MCF 10A (cell line): ENCODE results near the gene DDX31. TPM values are rescaled to one million over a fixed set of nuclear protein-coding genes. Genes with fewer than 3 reads are reported as not detected.

ENCODE experiments used
- BruUV-seq: library from RNA; stranded (reverse); fragments of 400-500 nt; replicated peaks from 2 replicates; lab custom pipeline; 2021; lab: Mats Ljungman, UMichigan
- CTCF ChIA-PET: fragments of 300-600 bp; sonication (Branson Sonifier 250); formaldehyde crosslinking; extraction: SDS; loops from one replicate; lab custom pipeline; 2021; ENCODE audit warnings: antibody characterized with exemption, inconsistent platforms; lab: Yijun Ruan, JAX
- POLR2A ChIA-PET: fragments of 300-600, 350-650 bp; sonication (Branson Sonifier 250); formaldehyde crosslinking; extraction: SDS; loops from one replicate; lab custom pipeline; 2020; ENCODE audit warnings: antibody characterized with exemption, inconsistent platforms; lab: Yijun Ruan, JAX
- DNase-seq: peaks from one replicate; pipeline ENCODE4 v3.0.0-alpha.2; 2018; ENCODE audit not compliant: unreplicated experiment
- H3K27ac Mint-ChIP-seq: one replicate; pipeline ENCODE4 v1.8.0; 2022; ENCODE audit warnings: mild to moderate bottlenecking, low read depth, mixed read lengths; ENCODE audit not compliant: unreplicated experiment
- H3K27me3 Mint-ChIP-seq: one replicate; pipeline ENCODE4 v1.8.0; 2022; ENCODE audit warnings: mixed read lengths; ENCODE audit not compliant: insufficient read depth, unreplicated experiment
- H3K36me3 Mint-ChIP-seq: one replicate; pipeline ENCODE4 v1.8.0; 2022; ENCODE audit warnings: mild to moderate bottlenecking, moderate library complexity, mixed read lengths; ENCODE audit not compliant: insufficient read depth, unreplicated experiment
- H3K4me1 Mint-ChIP-seq: one replicate; pipeline ENCODE4 v1.8.0; 2022; ENCODE audit warnings: mixed read lengths; ENCODE audit not compliant: insufficient read depth, unreplicated experiment
- H3K4me3 Mint-ChIP-seq: one replicate; pipeline ENCODE4 v1.8.0; 2022; ENCODE audit warnings: mild to moderate bottlenecking, moderate library complexity, mixed read lengths; ENCODE audit not compliant: unreplicated experiment
- H3K9me3 Mint-ChIP-seq: one replicate; pipeline ENCODE4 v1.8.0; 2022; ENCODE audit warnings: mixed read lengths; ENCODE audit not compliant: unreplicated experiment
- intact Hi-C: fragments of 100-400 bp; cut with micrococcal nuclease; formaldehyde crosslinking; loops from 2 replicates; pipeline ENCODE4 v1.14.1; 2022
- total RNA-seq: library from RNA; stranded (reverse); gene quantifications from 2 replicates; pipeline ENCODE4 v1.2.3, GENCODE V29; 2022
- TF ChIP-seq, protein P1 (sequence below): fragments of 200-600 bp; IDR thresholded peaks from one replicate; pipeline ENCODE4 v1.8.0; 2022; ENCODE audit warnings: antibody characterized with exemption, mild to moderate bottlenecking; ENCODE audit not compliant: unreplicated experiment

Gene DDX31
- total RNA-seq, 1 experiment from 2014 or later: 28.8 TPM

DNA sequence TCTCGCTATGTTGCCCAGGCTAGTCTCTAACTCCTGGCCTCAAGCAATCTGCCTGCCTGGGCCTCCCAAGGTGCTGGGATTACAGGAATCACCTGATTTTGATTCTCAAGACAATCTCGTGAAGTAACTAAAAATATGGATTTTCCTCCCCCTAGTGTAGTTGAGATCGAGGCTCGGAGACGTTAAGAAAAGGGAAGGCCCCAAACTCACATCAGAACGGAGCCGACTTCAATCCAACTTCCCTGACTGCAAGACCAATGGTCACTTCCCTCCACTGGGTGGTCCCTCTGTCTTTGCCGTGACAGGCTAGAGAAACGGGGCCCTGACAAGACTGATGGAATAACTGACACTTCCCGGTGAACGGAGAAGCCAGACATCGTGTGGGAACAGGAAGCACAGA lies 59.1 kb downstream of the DDX31 start:
- TF ChIP-seq, protein P1, sequence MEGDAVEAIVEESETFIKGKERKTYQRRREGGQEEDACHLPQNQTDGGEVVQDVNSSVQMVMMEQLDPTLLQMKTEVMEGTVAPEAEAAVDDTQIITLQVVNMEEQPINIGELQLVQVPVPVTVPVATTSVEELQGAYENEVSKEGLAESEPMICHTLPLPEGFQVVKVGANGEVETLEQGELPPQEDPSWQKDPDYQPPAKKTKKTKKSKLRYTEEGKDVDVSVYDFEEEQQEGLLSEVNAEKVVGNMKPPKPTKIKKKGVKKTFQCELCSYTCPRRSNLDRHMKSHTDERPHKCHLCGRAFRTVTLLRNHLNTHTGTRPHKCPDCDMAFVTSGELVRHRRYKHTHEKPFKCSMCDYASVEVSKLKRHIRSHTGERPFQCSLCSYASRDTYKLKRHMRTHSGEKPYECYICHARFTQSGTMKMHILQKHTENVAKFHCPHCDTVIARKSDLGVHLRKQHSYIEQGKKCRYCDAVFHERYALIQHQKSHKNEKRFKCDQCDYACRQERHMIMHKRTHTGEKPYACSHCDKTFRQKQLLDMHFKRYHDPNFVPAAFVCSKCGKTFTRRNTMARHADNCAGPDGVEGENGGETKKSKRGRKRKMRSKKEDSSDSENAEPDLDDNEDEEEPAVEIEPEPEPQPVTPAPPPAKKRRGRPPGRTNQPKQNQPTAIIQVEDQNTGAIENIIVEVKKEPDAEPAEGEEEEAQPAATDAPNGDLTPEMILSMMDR: no peak
- intact Hi-C loops: no loop called here
- no peaks in the 10 kb centered on the region for H3K27me3 Mint-ChIP-seq
- H3K36me3 Mint-ChIP-seq: peaks cover 64% of the 10 kb centered on the region
- POLR2A ChIA-PET: interaction anchor here (0.7 kb wide), 1 partner anchor 184 kb away, joined by 3 read pairs; no protein-coding TSS in a partner anchor
- CTCF ChIA-PET: interaction anchor here (0.6 kb wide), 1 partner anchor 372 kb away, joined by 3 read pairs; no protein-coding TSS in a partner anchor
- BruUV-seq: no TSS peak
- no peak for DNase-seq
- H3K4me1 Mint-ChIP-seq: peaks cover 2% of the 10 kb centered on the region
- no peaks in the 10 kb centered on the region for H3K9me3 Mint-ChIP-seq
- H3K27ac Mint-ChIP-seq: no peak overlapping the region
- H3K4me3 Mint-ChIP-seq: no peak overlapping the region

DNA sequence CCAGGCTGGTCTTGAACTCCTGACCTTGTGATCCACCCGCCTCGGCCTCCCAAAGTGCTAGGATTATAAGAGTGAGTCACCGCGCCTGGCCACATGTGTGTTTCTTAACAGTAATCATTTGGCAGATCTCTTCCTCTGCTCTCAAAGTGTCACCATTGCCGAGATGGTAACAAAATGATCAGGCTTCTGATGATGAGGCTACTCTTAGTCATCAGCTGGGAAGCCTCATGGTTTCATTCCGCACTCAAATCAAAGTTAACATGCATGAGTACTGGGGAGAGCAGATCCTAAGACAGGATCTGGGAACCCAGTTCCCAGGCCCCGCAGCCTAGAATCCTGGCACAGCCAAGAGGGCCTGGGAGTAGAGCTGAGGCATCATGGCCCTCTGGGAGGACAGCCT lies 60.0 kb downstream of the DDX31 start:
- intact Hi-C loops: no loop called here
- H3K27me3 Mint-ChIP-seq: no peaks in the 10 kb centered on the region
- peak; percentile 88 for DNase-seq
- H3K4me1 Mint-ChIP-seq: peaks cover 5% of the 10 kb centered on the region
- peaks cover 60% of the 10 kb centered on the region for H3K36me3 Mint-ChIP-seq
- no TSS peak for BruUV-seq
- TF ChIP-seq, protein P1: no peak
- ChIA-PET CTCF (interaction anchor here (0.7 kb wide), 1 partner anchor 189 kb away, joined by 3 read pairs; no protein-coding TSS in a partner anchor), POLR2A (interaction anchor here (0.7 kb wide), 1 partner anchor 183 kb away, joined by 3 read pairs; no protein-coding TSS in a partner anchor)
- H3K27ac Mint-ChIP-seq: no peak overlapping the region
- no peak overlapping the region for H3K4me3 Mint-ChIP-seq
- no peaks in the 10 kb centered on the region for H3K9me3 Mint-ChIP-seq

DNA sequence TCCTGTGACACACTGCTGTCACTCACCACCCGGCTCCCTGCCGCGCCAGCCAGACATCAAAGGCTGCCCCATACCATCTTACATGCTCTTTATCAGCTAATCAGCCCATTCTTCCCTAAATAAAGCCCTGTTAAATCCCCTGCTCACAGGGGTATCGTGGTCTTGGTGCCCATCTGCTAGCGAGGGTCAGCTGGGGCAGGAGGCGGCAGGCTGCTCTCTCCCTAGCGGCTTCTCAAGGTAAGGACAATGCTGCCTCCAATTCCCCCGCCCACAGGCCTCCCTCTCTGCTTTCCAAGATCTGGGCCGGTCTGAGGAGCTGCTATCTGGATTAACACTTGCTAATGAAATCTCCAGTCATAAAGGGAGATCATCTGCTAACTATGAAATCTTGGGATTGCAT lies 60.6 kb downstream of the DDX31 start:
- intact Hi-C loops: no loop called here
- Mint-ChIP-seq H3K27me3 (no peaks in the 10 kb centered on the region), H3K27ac (no peak overlapping the region), H3K4me3 (no peak overlapping the region), H3K4me1 (peaks cover 5% of the 10 kb centered on the region), H3K36me3 (peaks cover 54% of the 10 kb centered on the region), H3K9me3 (no peaks in the 10 kb centered on the region)
- DNase-seq: no peak
- TF ChIP-seq, protein P1: no peak
- CTCF ChIA-PET: interaction anchor here (0.7 kb wide), 1 partner anchor 190 kb away, joined by 3 read pairs; no protein-coding TSS in a partner anchor
- POLR2A ChIA-PET: no interaction called here
- BruUV-seq: no TSS peak

DNA sequence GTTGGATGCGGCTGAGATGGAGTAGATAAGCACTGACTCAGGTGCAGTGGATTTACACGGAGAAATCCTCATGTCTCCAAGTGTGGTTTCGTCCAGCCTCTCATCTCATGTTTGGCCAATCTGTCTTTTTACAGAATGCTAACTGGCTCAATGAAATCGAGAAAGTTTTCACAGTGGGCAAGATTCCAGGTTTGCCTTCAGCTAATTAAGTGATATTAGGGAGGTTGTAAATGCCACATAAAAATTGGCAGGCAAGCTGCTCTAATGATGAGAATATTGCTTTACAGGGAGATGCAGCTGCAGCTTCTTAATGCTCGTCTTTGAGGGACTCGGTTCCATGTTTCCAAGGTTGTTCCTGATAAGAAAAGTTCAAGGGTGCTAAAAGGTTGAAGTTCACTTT lies 63.7 kb downstream of the DDX31 start:
- TF ChIP-seq, protein P1: no peak
- intact Hi-C loops: no loop called here
- CTCF ChIA-PET: interaction anchor here (0.6 to 1.5 kb wide), 4 partner anchors 32 to 354 kb away, joined by 3 to 5 read pairs (median 3); no protein-coding TSS in a partner anchor
- POLR2A ChIA-PET: interaction anchor here (1.6 kb wide), 1 partner anchor 25 kb away, joined by 3 read pairs; no protein-coding TSS in a partner anchor
- H3K27me3 Mint-ChIP-seq: no peaks in the 10 kb centered on the region
- peaks cover 5% of the 10 kb centered on the region for H3K4me1 Mint-ChIP-seq
- peak overlapping the region; percentile 94 for H3K27ac Mint-ChIP-seq
- no peak overlapping the region for H3K4me3 Mint-ChIP-seq
- H3K9me3 Mint-ChIP-seq: no peaks in the 10 kb centered on the region
- DNase-seq: no peak
- BruUV-seq: no TSS peak
- H3K36me3 Mint-ChIP-seq: peaks cover 51% of the 10 kb centered on the region
